CD14-positive monocyte (primary cell): ENCODE results near the gene SERPINF2. TPM values are rescaled to one million over a fixed set of nuclear protein-coding genes. Genes with fewer than 3 reads are reported as not detected.

ENCODE experiments used
- DNase-seq, 3 donors: peaks; one replicate each; pipeline ENCODE4 v3.0.0-alpha.2; 2011 to 2022
- H2AFZ ChIP-seq: 2 replicates; pipeline ENCODE4 v1.6.0; 2012; ENCODE audit warnings: mild to moderate bottlenecking, low read depth, low read length, inconsistent platforms; ENCODE audit not compliant: insufficient read depth, poor library complexity, severe bottlenecking
- H3K27ac ChIP-seq, 2 donors: 1 replicate in 1 of 2; 2 replicates in 1 of 2; pipeline ENCODE4 v1.5.1; 2012 to 2013; ENCODE audit warnings: low read length in 2 of 2, control low read depth in 1 of 2, inconsistent platforms in 1 of 2, low read depth in 1 of 2, mild to moderate bottlenecking in 1 of 2
- H3K27me3 ChIP-seq, 2 donors: one replicate each; pipeline versions ENCODE4 v1.6.0 to v1.6.1; 2011 to 2013; ENCODE audit warnings: low read length in 2 of 2; ENCODE audit not compliant: control insufficient read depth in 2 of 2, insufficient read depth in 2 of 2
- H3K36me3 ChIP-seq, 2 donors: replicated peaks in 1 of 2; 1 replicate in 1 of 2; 2 replicates in 1 of 2; pipeline versions ENCODE4 v1.5.1 to v1.6.1; 2012 to 2013; ENCODE audit warnings: low read length in 2 of 2, control low read depth in 1 of 2, inconsistent platforms in 1 of 2, mild to moderate bottlenecking in 1 of 2; ENCODE audit not compliant: insufficient read depth in 2 of 2, control insufficient read depth in 1 of 2
- H3K4me1 ChIP-seq, 2 donors: 1 replicate in 1 of 2; 2 replicates in 1 of 2; pipeline versions ENCODE4 v1.5.1 to v1.6.1; 2012 to 2013; ENCODE audit warnings: low read length in 2 of 2, control low read depth in 1 of 2, inconsistent platforms in 1 of 2, mild to moderate bottlenecking in 1 of 2, moderate library complexity in 1 of 2; ENCODE audit not compliant: insufficient read depth in 2 of 2, control insufficient read depth in 1 of 2
- H3K4me2 ChIP-seq: replicated peaks from 2 replicates; pipeline ENCODE3; 2012; ENCODE audit warnings: low read length, moderate library complexity, mild to moderate bottlenecking; ENCODE audit not compliant: poor library complexity, severe bottlenecking; ENCODE audit errors: extremely low read depth
- H3K4me3 ChIP-seq, 3 experiments: fragments of 200-600 bp in 1 of 3; sonication (generic) in 1 of 3; replicated peaks in 1 of 3; 1 replicate in 2 of 3; 2 replicates in 1 of 3; pipeline ENCODE4 v1.5.1; 2011 to 2013; ENCODE audit warnings: low read length in 3 of 3, mild to moderate bottlenecking in 3 of 3, control low read depth in 2 of 3, low read depth in 2 of 3, inconsistent platforms in 1 of 3, moderate library complexity in 1 of 3
- H3K79me2 ChIP-seq: 2 replicates; pipeline ENCODE4 v1.6.0; 2012; ENCODE audit warnings: mild to moderate bottlenecking, control low read depth, inconsistent platforms, low read length, moderate library complexity; ENCODE audit not compliant: insufficient read depth
- H3K9ac ChIP-seq: 2 replicates; pipeline ENCODE4 v1.6.0; 2017; ENCODE audit warnings: low read length, mild to moderate bottlenecking; ENCODE audit not compliant: insufficient read depth, poor library complexity, severe bottlenecking
- H3K9me3 ChIP-seq, 2 donors: replicated peaks in 1 of 2; 1 replicate in 1 of 2; 2 replicates in 1 of 2; pipeline versions ENCODE4 v1.5.1 to v1.6.1; 2012 to 2013; ENCODE audit warnings: low read length in 2 of 2, control low read depth in 1 of 2; ENCODE audit not compliant: control insufficient read depth in 1 of 2, insufficient read depth in 1 of 2
- H4K20me1 ChIP-seq: 2 replicates; pipeline ENCODE4 v1.6.0; 2012; ENCODE audit warnings: mild to moderate bottlenecking, low read length, control low read depth, moderate library complexity; ENCODE audit not compliant: insufficient read depth
- H3K27ac Mint-ChIP-seq, 7 donors: one replicate each; pipeline ENCODE4 v1.8.0; 2020; ENCODE audit warnings: mild to moderate bottlenecking in 7 of 7, mixed read lengths in 7 of 7, moderate library complexity in 6 of 7, inconsistent platforms in 2 of 7
- H3K27me3 Mint-ChIP-seq, 3 donors: one replicate each; pipeline ENCODE4 v1.8.0; 2021 to 2022; ENCODE audit warnings: low read depth in 3 of 3, mild to moderate bottlenecking in 3 of 3, mixed read lengths in 3 of 3, moderate library complexity in 3 of 3, inconsistent platforms in 1 of 3
- H3K36me3 Mint-ChIP-seq, 2 donors: one replicate each; pipeline ENCODE4 v1.8.0; 2020; ENCODE audit warnings: mixed read lengths in 2 of 2, inconsistent platforms in 1 of 2, mild to moderate bottlenecking in 1 of 2
- H3K4me1 Mint-ChIP-seq: one replicate; pipeline ENCODE4 v1.8.0; 2020; ENCODE audit warnings: mild to moderate bottlenecking, mixed read lengths
- H3K4me3 Mint-ChIP-seq, 2 donors: one replicate each; pipeline ENCODE4 v1.8.0; 2020; ENCODE audit warnings: mild to moderate bottlenecking in 2 of 2, mixed read lengths in 2 of 2, moderate library complexity in 1 of 2
- H3K9me3 Mint-ChIP-seq, 7 donors: one replicate each; pipeline ENCODE4 v1.8.0; 2020 to 2022; ENCODE audit warnings: mixed read lengths in 7 of 7, mild to moderate bottlenecking in 6 of 7, moderate library complexity in 6 of 7, inconsistent platforms in 2 of 7
- CTCF ChIP-seq: fragments of 200-600 bp; IDR thresholded peaks from one replicate; pipeline ENCODE4 v1.8.0; 2022; ENCODE audit warnings: antibody characterized with exemption, mild to moderate bottlenecking
- WGBS: methylation state at CpG from one replicate; pipeline ENCODE4 v1.1.5; 2013; ENCODE audit warnings: missing lambda C conversion rate; ENCODE audit not compliant: insufficient coverage; 5-methylcytosine and 5-hydroxymethylcytosine counted together
- intact Hi-C, 2 donors: fragments of 100-400 bp; cut with micrococcal nuclease; formaldehyde crosslinking; loops; one replicate each; pipeline versions ENCODE4 v1.15.0 to v1.15.1; 2023
- polyA plus RNA-seq, 3 donors: library from polyadenylated mRNA; depleted of rRNA in 1 of 3; unstranded in 2 of 3; stranded (reverse) in 1 of 3; fragments of 300-500 nt in 2 of 3; fragments of >200 nt in 1 of 3; fragmentation: Illumina TruSeq in 2 of 3; gene quantifications; 1 replicate in 2 of 3; 2 replicates in 1 of 3; pipeline ENCODE4 v1.2.3, GENCODE V29; 2012 to 2021

The SERPINF2 gene
- polyA plus RNA-seq, 3 donors, result 0.75 to 1.5 (median 0.79) TPM

GRCh38 chr17:1724351-1724868, 18.3 kb upstream of the SERPINF2 start, which contains the start of gene WDR81:
TSS of gene WDR81 (plus strand) at chr17:1724704. CDS start at chr17:1724960, 256 bp downstream.
- H3K9me3 Mint-ChIP-seq, result no peaks in the 10 kb centered on the region
- peak within 1 kb of the TSS; percentile 95 for H3K4me2 ChIP-seq
- H3K36me3 ChIP-seq, result peaks cover 28 to 38% of the 10 kb centered on the region in 2 donors
- H3K27me3 Mint-ChIP-seq, result peaks cover 0 to 2% (median 0%) of the 10 kb centered on the region in 3 donors
- H3K4me1 Mint-ChIP-seq, result peaks cover 36% of the 10 kb centered on the region
- H3K4me3 Mint-ChIP-seq, result peak within 1 kb of the TSS; percentile 75 to 90
- peak within 1 kb of the TSS; percentile 73 to 85 for H3K27ac ChIP-seq
- H3K9ac ChIP-seq, result peak within 1 kb of the TSS; percentile 83
- no peaks in the 10 kb centered on the region for H3K9me3 ChIP-seq
- peaks cover 14 to 38% of the 10 kb centered on the region in 2 donors for H3K36me3 Mint-ChIP-seq
- under 1% methylated on average over 54 of the region's 57 CpGs for WGBS
- intact Hi-C loops, result loop anchor here (2.0 to 10.0 kb wide), 2 partner anchors 58 to 110 kb away; partner anchors contain the start of gene RPA1 (in 1 of the 2)
- H3K4me1 ChIP-seq, result peaks cover 34 to 43% of the 10 kb centered on the region in 2 donors
- DNase-seq, result peak; percentile 79 to 84 (median 81)
- peak within 1 kb of the TSS; percentile 74 to 90 (median 80) for H3K4me3 ChIP-seq
- H3K27me3 ChIP-seq, result no peaks in the 10 kb centered on the region
- TF ChIP-seq CTCF, result no peak
- peak within 1 kb of the TSS; percentile 83 for H2AFZ ChIP-seq
- H3K79me2 ChIP-seq, result peaks cover 37% of the 10 kb centered on the region
- H3K27ac Mint-ChIP-seq, result peak within 1 kb of the TSS; percentile 79 to 89 (median 85)
- H4K20me1 ChIP-seq, result peaks cover 44% of the 10 kb centered on the region

GRCh38 chr17:1724869-1725641, 17.6 kb upstream of the SERPINF2 start:
- TF ChIP-seq CTCF, result peak; percentile 39
- Mint-ChIP-seq H3K27me3 (peaks cover 0 to 2% (median 0%) of the 10 kb centered on the region in 3 donors), H3K36me3 (peaks cover 15 to 43% of the 10 kb centered on the region in 2 donors), H3K9me3 (no peaks in the 10 kb centered on the region), H3K4me1 (peaks cover 41% of the 10 kb centered on the region), H3K4me3 (peak overlapping the region; percentile 75 to 90), H3K27ac (peak overlapping the region; percentile 25 to 76 (median 48))
- H3K4me1 ChIP-seq, result peaks cover 34 to 43% of the 10 kb centered on the region in 2 donors
- peaks cover 28 to 40% of the 10 kb centered on the region in 2 donors for H3K36me3 ChIP-seq
- DNase-seq, result peak; percentile 31 to 52 (median 33)
- H3K27ac ChIP-seq, result peak overlapping the region; percentile 54 to 85
- WGBS, result 13% methylated on average over 51 of the region's 51 CpGs
- H3K9ac ChIP-seq, result peak overlapping the region; percentile 83
- intact Hi-C loops, result loop anchor here (2.0 to 10.0 kb wide), 2 partner anchors 58 to 110 kb away; partner anchors contain the start of gene RPA1 (in 1 of the 2)
- H3K9me3 ChIP-seq, result no peaks in the 10 kb centered on the region
- H3K4me3 ChIP-seq, result peak overlapping the region; percentile 74 to 90 (median 80)
- H3K79me2 ChIP-seq, result peaks cover 37% of the 10 kb centered on the region
- H3K27me3 ChIP-seq, result no peaks in the 10 kb centered on the region
- H3K4me2 ChIP-seq, result peak overlapping the region; percentile 95
- H2AFZ ChIP-seq, result peak overlapping the region; percentile 83
- peaks cover 51% of the 10 kb centered on the region for H4K20me1 ChIP-seq
